ENCODE data around the gene GEMIN5.

GEMIN5 gene

DNA sequence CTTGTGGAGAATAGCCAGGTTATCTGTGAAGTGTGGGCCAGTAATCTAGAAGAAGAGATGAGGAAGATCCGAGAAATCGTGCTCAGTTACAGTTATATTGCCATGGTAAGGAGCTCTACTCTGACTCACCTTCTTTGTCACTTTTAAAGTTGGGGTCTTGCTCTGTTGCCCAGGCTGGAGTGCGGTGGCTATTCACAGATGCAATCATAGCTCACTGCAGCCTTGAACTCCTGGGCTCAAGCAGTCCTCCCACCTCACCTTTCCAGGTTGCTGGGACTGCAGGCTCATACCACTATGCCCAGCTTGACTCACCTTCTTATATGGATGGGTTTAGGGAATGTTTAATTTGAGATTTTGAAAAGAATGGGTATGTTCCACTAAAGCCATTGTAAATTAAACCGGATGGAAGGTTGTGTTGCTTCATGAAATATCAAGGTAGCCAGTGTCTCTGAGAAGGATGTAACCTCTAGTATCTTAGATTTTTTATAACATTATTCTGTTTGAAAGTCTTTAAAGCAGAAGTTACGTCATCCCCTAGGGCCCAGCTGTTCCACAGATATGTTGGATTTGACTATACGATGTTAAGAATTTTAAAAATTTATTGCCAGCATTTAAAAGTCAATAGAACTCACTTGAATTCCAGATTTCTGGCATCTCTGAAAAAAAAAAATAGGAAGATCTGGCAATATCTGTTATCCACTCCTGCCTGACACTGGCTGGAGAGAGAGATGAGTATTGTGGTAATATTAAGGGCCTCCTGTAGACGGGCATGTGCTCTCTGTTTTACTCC lies 74.5 kb downstream of the GEMIN5 start:
- DNase-seq (ENCODE audit: extremely low spot score): no peak
- POLR2A ChIA-PET: interaction anchor here (1.2 kb wide), 1 partner anchor 13 kb away, joined by 3 read pairs; the partner anchor contains the start of gene FAXDC2

DNA sequence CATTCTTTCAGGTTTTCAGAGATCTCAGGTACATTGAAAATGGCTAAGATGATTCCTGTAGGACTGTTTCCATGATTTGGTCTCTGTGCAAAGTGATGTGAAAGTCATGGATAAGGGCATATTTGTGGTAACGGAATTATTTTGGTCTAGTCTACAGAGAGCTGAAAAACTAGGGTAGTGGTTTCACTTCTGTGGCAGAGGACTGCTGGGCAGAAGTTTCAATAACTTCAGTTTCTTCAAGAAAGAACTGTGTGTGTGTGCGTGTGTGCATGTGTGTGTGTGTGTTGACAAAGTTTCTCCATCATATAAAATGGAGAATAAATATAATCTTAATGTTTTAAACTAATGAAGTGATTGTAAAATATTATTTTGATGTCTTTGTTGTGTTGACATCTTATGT lies 75.2 kb downstream of the GEMIN5 start:
- no peak for DNase-seq (ENCODE audit: extremely low spot score)
- CTCF ChIA-PET: interaction anchor here (0.6 to 1.2 kb wide), 2 partner anchors 10 to 43 kb away, joined by 3 read pairs; no protein-coding TSS in a partner anchor
- POLR2A ChIA-PET: interaction anchor here (1.2 kb wide), 1 partner anchor 12 kb away, joined by 3 read pairs; the partner anchor contains the start of gene FAXDC2
- TF ChIP-seq L3MBTL2 (conservative IDR thresholded peaks at IDR 0.05) (no peak), ARNT (IDR thresholded peaks at IDR 0.05) (no peak), TARDBP (IDR thresholded peaks at IDR 0.05) (no peak), CTBP1 (IDR thresholded peaks at IDR 0.05; ENCODE audit: borderline replicate concordance) (no peak), FOXK2 (IDR thresholded peaks at IDR 0.05) (no peak), LEF1 (IDR thresholded peaks at IDR 0.05; ENCODE audit: borderline replicate concordance) (no peak), FOXA1 (IDR thresholded peaks at IDR 0.05) (no peak), FOXM1 (IDR thresholded peaks at IDR 0.05; ENCODE audit: borderline replicate concordance) (no peak), SP1 (IDR thresholded peaks at IDR 0.05) (no peak)

More for the DNA sequence above, 74.5 kb downstream of the GEMIN5 start:
- TF ChIP-seq ZNF384 (IDR thresholded peaks at IDR 0.05): no peak
- TF ChIP-seq ARNT (IDR thresholded peaks at IDR 0.05): no peak
- no peak for TF ChIP-seq SP1 (IDR thresholded peaks at IDR 0.05)
- TF ChIP-seq HDGF (IDR thresholded peaks at IDR 0.05; ENCODE audit: borderline replicate concordance): no peak
- no peak for TF ChIP-seq FOXA1 (IDR thresholded peaks at IDR 0.05)
- TF ChIP-seq LEF1 (IDR thresholded peaks at IDR 0.05; ENCODE audit: borderline replicate concordance): no peak
- no peak for TF ChIP-seq FOXK2 (IDR thresholded peaks at IDR 0.05)
- TF ChIP-seq ELF4 (IDR thresholded peaks at IDR 0.05): no peak
- TF ChIP-seq FOXM1 (IDR thresholded peaks at IDR 0.05; ENCODE audit: borderline replicate concordance): no peak
- TF ChIP-seq, protein P1, sequence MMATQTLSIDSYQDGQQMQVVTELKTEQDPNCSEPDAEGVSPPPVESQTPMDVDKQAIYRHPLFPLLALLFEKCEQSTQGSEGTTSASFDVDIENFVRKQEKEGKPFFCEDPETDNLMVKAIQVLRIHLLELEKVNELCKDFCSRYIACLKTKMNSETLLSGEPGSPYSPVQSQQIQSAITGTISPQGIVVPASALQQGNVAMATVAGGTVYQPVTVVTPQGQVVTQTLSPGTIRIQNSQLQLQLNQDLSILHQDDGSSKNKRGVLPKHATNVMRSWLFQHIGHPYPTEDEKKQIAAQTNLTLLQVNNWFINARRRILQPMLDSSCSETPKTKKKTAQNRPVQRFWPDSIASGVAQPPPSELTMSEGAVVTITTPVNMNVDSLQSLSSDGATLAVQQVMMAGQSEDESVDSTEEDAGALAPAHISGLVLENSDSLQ (IDR thresholded peaks at IDR 0.05): no peak
- no peak for TF ChIP-seq SUZ12 (IDR thresholded peaks at IDR 0.05)
- TF ChIP-seq L3MBTL2 (conservative IDR thresholded peaks at IDR 0.05): no peak
- TF ChIP-seq TARDBP (IDR thresholded peaks at IDR 0.05): no peak
- CTCF ChIA-PET: interaction anchor here (0.6 to 1.2 kb wide), 2 partner anchors 9 to 42 kb away, joined by 3 read pairs; no protein-coding TSS in a partner anchor

DNA sequence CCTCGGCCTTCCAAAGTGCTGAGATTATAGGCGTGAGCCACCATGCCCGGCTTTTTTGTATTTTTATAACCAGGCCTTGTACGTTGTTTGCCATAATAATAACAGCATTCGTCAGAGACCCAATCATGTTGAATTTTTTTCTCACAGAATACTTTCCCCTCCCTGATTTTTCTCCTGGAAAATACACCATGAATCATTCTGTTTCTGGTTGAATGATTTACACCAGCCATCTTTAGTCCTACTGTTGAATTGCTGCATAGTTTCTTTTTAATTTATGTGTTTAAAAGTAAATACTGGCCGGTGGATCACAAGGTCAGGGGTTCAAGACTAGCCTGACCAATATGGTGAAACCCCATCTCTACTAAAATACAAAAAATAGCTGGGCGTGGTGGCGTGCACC lies 76.1 kb downstream of the GEMIN5 start:
- POLR2A ChIA-PET: no interaction called here
- TF ChIP-seq SUZ12 (IDR thresholded peaks at IDR 0.05) (no peak), ELF4 (IDR thresholded peaks at IDR 0.05) (no peak), NFRKB (IDR thresholded peaks at IDR 0.05) (no peak), FOXK2 (IDR thresholded peaks at IDR 0.05) (no peak), L3MBTL2 (conservative IDR thresholded peaks at IDR 0.05) (no peak), FOXA1 (IDR thresholded peaks at IDR 0.05) (no peak), TARDBP (IDR thresholded peaks at IDR 0.05) (no peak), CTBP1 (IDR thresholded peaks at IDR 0.05; ENCODE audit: borderline replicate concordance) (no peak), ARNT (IDR thresholded peaks at IDR 0.05) (no peak), LEF1 (IDR thresholded peaks at IDR 0.05; ENCODE audit: borderline replicate concordance) (no peak), BHLHE40 (IDR thresholded peaks at IDR 0.05; ENCODE audit: borderline replicate concordance) (no peak), SP1 (IDR thresholded peaks at IDR 0.05) (no peak), FOXM1 (IDR thresholded peaks at IDR 0.05; ENCODE audit: borderline replicate concordance) (no peak), ZNF384 (IDR thresholded peaks at IDR 0.05) (no peak)
- TF ChIP-seq, protein P1 (IDR thresholded peaks at IDR 0.05): no peak
- no peak for DNase-seq (ENCODE audit: extremely low spot score)
- CTCF ChIA-PET: no interaction called here

DNA sequence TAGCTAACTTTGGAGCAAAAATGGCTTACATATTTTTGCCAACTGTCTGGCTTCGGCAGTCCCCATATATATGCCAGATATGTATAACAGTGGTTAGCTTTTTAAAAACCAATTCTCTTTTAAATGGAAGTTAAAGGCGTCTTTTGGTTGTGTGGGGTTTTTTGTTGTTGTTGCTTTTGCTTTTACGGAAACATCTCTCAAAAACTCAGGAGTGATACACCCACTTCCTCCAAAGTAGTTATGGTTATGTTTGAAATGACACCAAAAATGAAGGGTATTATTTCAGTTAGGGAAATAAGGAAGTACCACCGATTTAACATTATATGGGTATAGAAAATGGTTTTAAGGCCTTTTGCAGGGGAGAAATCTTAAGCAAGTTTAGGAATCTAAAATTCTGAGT lies 77.2 kb downstream of the GEMIN5 start:
- CTCF ChIA-PET: interaction anchor here (0.7 kb wide), 1 partner anchor 16 kb away, joined by 3 read pairs; no protein-coding TSS in a partner anchor
- DNase-seq (ENCODE audit: extremely low spot score): no peak
- POLR2A ChIA-PET: no interaction called here
- TF ChIP-seq ELF4 (IDR thresholded peaks at IDR 0.05) (no peak), ARNT (IDR thresholded peaks at IDR 0.05) (no peak), FOXA1 (IDR thresholded peaks at IDR 0.05) (no peak), SP1 (IDR thresholded peaks at IDR 0.05) (no peak), BHLHE40 (IDR thresholded peaks at IDR 0.05; ENCODE audit: borderline replicate concordance) (no peak), FOXM1 (IDR thresholded peaks at IDR 0.05; ENCODE audit: borderline replicate concordance) (no peak)

DNA sequence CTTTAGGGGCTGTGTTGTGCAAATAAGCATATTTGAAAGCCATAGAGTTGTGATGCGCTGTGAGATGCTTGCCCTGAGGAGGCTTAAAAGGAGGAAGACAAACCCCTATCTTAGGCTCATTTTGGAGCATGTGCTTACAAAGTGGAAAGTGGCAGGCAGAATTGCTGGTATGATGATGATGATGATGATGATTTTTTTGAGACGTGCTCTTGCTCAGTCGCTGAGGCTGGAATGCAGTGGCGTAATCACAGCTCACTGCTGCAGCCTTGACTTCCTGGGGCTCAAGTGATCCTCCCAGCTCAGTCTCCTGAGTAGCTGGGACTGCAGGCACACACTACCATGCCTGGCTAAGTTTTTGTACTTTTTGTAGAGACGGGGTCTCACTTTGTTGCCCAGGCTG lies 77.9 kb downstream of the GEMIN5 start:
- no peak for DNase-seq (ENCODE audit: extremely low spot score)
- CTCF ChIA-PET: interaction anchor here (0.7 kb wide), 1 partner anchor 16 kb away, joined by 3 read pairs; no protein-coding TSS in a partner anchor
- TF ChIP-seq TARDBP (IDR thresholded peaks at IDR 0.05): no peak
- no peak for TF ChIP-seq BHLHE40 (IDR thresholded peaks at IDR 0.05; ENCODE audit: borderline replicate concordance)
- no peak for TF ChIP-seq ELF4 (IDR thresholded peaks at IDR 0.05)
- TF ChIP-seq ARNT (IDR thresholded peaks at IDR 0.05): no peak
- TF ChIP-seq, protein P1 (IDR thresholded peaks at IDR 0.05): no peak
- TF ChIP-seq ZNF384 (IDR thresholded peaks at IDR 0.05): no peak
- no peak for TF ChIP-seq FOXM1 (IDR thresholded peaks at IDR 0.05; ENCODE audit: borderline replicate concordance)
- no peak for TF ChIP-seq LEF1 (IDR thresholded peaks at IDR 0.05; ENCODE audit: borderline replicate concordance)
- TF ChIP-seq FOXA1 (IDR thresholded peaks at IDR 0.05): no peak
- TF ChIP-seq HDGF (IDR thresholded peaks at IDR 0.05; ENCODE audit: borderline replicate concordance): no peak
- no peak for TF ChIP-seq FOXK2 (IDR thresholded peaks at IDR 0.05)
- no peak for TF ChIP-seq SUZ12 (IDR thresholded peaks at IDR 0.05)
- TF ChIP-seq NFRKB (IDR thresholded peaks at IDR 0.05): no peak
- POLR2A ChIA-PET: interaction anchor here (1.3 kb wide), 1 partner anchor 9 kb away, joined by 5 read pairs; the partner anchor contains the start of gene FAXDC2

Measured in HEK293T (cell line).